Stomach (tissue), 9 donors: ENCODE measurements around the gene CDH12. TPM values are rescaled to one million over a fixed set of nuclear protein-coding genes. Genes with fewer than 3 reads are reported as not detected.
"Not testable (repeated sequence)": the region's sequence is repeated elsewhere in the genome, so short reads cannot be mapped to it uniquely, and the experiment has no call there.

ENCODE experiments used
- DNase-seq, 2 donors: peaks; one replicate each; pipeline versions ENCODE4 v3.0.0 to v3.0.0-alpha.2; 2013 to 2019
- H3K27ac ChIP-seq, 5 donors: fragments of 200-600 bp in 4 of 5; sonication (generic) in 4 of 5; one replicate each; pipeline ENCODE4 v1.5.1; 2013 to 2019; ENCODE audit warnings: mild to moderate bottlenecking in 1 of 5, moderate library complexity in 1 of 5
- H3K27me3 ChIP-seq, 3 donors: fragments of 200-600 bp; sonication (generic); one replicate each; pipeline ENCODE4 v1.5.1; 2017 to 2019; ENCODE audit warnings: mixed run types in 1 of 3
- H3K36me3 ChIP-seq, 4 donors: fragments of 200-600 bp; sonication (generic); 1 replicate in 3 of 4; 2 replicates in 1 of 4; pipeline ENCODE4 v1.5.1; 2016 to 2019
- H3K4me1 ChIP-seq, 4 donors: fragments of 200-600 bp; sonication (generic); one replicate each; pipeline ENCODE4 v1.5.1; 2016 to 2019
- H3K4me3 ChIP-seq, 4 donors: fragments of 200-600 bp; sonication (generic) in 3 of 4; one replicate each; pipeline ENCODE4 v1.5.1; 2016 to 2019; ENCODE audit warnings: mild to moderate bottlenecking in 1 of 4
- H3K9me3 ChIP-seq, 4 donors: fragments of 200-600 bp; sonication (generic); one replicate each; pipeline ENCODE4 v1.5.1; 2016 to 2019
- EP300 ChIP-seq: sonication (generic); formaldehyde crosslinking; IDR thresholded peaks from one replicate; pipeline ENCODE4 v1.6.1; 2017; ENCODE audit warnings: antibody characterized with exemption
- POLR2A ChIP-seq, 4 donors: fragments of 450-650 bp; IDR thresholded peaks; one replicate each; pipeline ENCODE4 v1.6.1; 2016; ENCODE audit warnings: antibody characterized with exemption in 4 of 4, control low read depth in 2 of 4, mild to moderate bottlenecking in 1 of 4, moderate library complexity in 1 of 4
- POLR2AphosphoS5 ChIP-seq, 3 donors: sonication (generic); formaldehyde crosslinking; IDR thresholded peaks; one replicate each; pipeline ENCODE4 v1.6.1; 2016; ENCODE audit warnings: antibody characterized with exemption in 3 of 3
- WGBS, 5 donors: extraction: QIAGEN DNeasy Blood & Tissue Kit in 3 of 5; methylation state at CpG; one replicate each; pipeline versions ENCODE4 v1.1.5 to v1.1.7; 2013 to 2018; 5-methylcytosine and 5-hydroxymethylcytosine counted together
- intact Hi-C: fragments of 100-400 bp; cut with DNase I; formaldehyde crosslinking; loops from one replicate; pipeline ENCODE4 v1.15.1; 2023; ENCODE audit warnings: low total_unique reads
- polyA plus RNA-seq, 3 donors: library from polyadenylated mRNA; stranded (reverse); fragments of 200-250 nt; gene quantifications; one replicate each; pipeline ENCODE4 v1.2.3, GENCODE V29; 2013
- total RNA-seq, 5 donors: library from RNA; depleted of rRNA; stranded (reverse); fragments of >200 nt; gene quantifications; one replicate each; pipeline versions ENCODE4 v1.1.0 to v1.2.3, GENCODE V29; 2014 to 2016
- TF ChIP-seq, protein P1 (sequence below), 7 experiments: fragments of 450-650 bp in 4 of 7; fragments of 200-600 bp in 3 of 7; sonication (generic) in 3 of 7; IDR thresholded peaks; one replicate each; pipeline ENCODE4 v1.5.1; 2016 to 2019; ENCODE audit warnings: antibody characterized with exemption in 7 of 7, control low read depth in 2 of 7, mild to moderate bottlenecking in 1 of 7
- donor health status: healthy with polysubstance abuse.
- donor health status: Bipolar disorder and iron deficiency.
- donor health status: healthy.

Gene CDH12
- total and polyA plus RNA-seq, 8 donors = 0.76 to 1.3 TPM; not detected in 6

DNA sequence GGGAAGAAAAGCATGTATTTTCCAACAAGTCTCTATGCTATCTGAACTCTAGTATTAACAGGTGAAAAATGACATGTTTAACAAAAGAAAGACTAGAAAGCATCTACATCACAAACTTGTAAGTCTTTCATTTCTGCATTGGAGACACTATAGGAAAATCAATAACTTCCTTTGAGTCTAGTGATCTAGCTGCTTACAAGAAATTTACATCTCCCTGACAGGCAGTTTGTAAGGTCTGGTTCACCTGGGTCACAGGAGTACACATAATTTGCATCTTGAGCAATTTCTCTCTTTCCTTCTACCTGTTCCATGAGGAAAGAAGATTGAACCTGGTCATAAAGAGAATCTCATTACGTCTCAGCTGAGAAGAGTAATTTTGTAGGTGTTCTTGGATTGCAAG lies 696.2 kb downstream of the CDH12 start:
- DNase-seq, intact Hi-C loops, H3K27me3 ChIP-seq, H3K27ac ChIP-seq, H3K4me3 ChIP-seq, H3K9me3 ChIP-seq, H3K4me1 ChIP-seq, H3K36me3 ChIP-seq: not testable (repeated sequence)
- WGBS, 5 donors = no CpG with 5 or more reads among the region's 1 CpG

GRCh38 chr5:22154779-22155178 lies 698.4 kb downstream of the CDH12 start:
- H3K9me3 ChIP-seq, H3K4me3 ChIP-seq, H3K27me3 ChIP-seq, intact Hi-C loops, H3K36me3 ChIP-seq, H3K4me1 ChIP-seq, H3K27ac ChIP-seq: not testable (repeated sequence)
- WGBS, 5 donors = 29 to 53% (median 43%) methylated on average over 2 of the region's 2 CpGs
- peak in 1 of 2 donors; percentile 16 for DNase-seq

- 25 to 45% (median 35%) methylated on average over 9 of the region's 9 CpGs for WGBS, 5 donors
Observed at GRCh38 chr5:22151801-22152200, 701.3 kb downstream of the CDH12 start.

GRCh38 chr5:22140418-22140817 lies 712.7 kb downstream of the CDH12 start:
- intact Hi-C loops, H3K4me1 ChIP-seq, H3K27ac ChIP-seq, H3K9me3 ChIP-seq, H3K36me3 ChIP-seq, H3K4me3 ChIP-seq, DNase-seq, H3K27me3 ChIP-seq: not testable (repeated sequence)
- 80 to 100% (median 93%) methylated on average over 1 of the region's 1 CpG for WGBS, 5 donors

More at GRCh38 chr5:22151801-22152200, 701.3 kb downstream of the CDH12 start:
- H3K9me3 ChIP-seq, H3K27ac ChIP-seq, H3K4me1 ChIP-seq, H3K4me3 ChIP-seq, intact Hi-C loops, H3K36me3 ChIP-seq, H3K27me3 ChIP-seq: not testable (repeated sequence)
- peak in 1 of 2 donors; percentile 3 for DNase-seq

GRCh38 chr5:22139662-22140300 lies 713.4 kb downstream of the CDH12 start:
- DNase-seq, H3K9me3 ChIP-seq, H3K27me3 ChIP-seq, H3K36me3 ChIP-seq, intact Hi-C loops, H3K4me1 ChIP-seq, H3K4me3 ChIP-seq, H3K27ac ChIP-seq: not testable (repeated sequence)
- WGBS, 5 donors = 39 to 62% (median 50%) methylated on average over 6 of the region's 6 CpGs

- H3K4me1 ChIP-seq = no peaks in the 10 kb centered on the region
- intact Hi-C loops = no loop called here
- 81 to 91% (median 90%) methylated on average over 3 of the region's 3 CpGs for WGBS, 5 donors
- no peak overlapping the region for H3K27ac ChIP-seq
- H3K36me3 ChIP-seq = no peaks in the 10 kb centered on the region
- no peak for DNase-seq
- TF ChIP-seq POLR2A (IDR thresholded peaks at IDR 0.05) (no peak), POLR2AphosphoS5 (IDR thresholded peaks at IDR 0.05) (no peak), EP300 (no peak)
- TF ChIP-seq, protein P1, sequence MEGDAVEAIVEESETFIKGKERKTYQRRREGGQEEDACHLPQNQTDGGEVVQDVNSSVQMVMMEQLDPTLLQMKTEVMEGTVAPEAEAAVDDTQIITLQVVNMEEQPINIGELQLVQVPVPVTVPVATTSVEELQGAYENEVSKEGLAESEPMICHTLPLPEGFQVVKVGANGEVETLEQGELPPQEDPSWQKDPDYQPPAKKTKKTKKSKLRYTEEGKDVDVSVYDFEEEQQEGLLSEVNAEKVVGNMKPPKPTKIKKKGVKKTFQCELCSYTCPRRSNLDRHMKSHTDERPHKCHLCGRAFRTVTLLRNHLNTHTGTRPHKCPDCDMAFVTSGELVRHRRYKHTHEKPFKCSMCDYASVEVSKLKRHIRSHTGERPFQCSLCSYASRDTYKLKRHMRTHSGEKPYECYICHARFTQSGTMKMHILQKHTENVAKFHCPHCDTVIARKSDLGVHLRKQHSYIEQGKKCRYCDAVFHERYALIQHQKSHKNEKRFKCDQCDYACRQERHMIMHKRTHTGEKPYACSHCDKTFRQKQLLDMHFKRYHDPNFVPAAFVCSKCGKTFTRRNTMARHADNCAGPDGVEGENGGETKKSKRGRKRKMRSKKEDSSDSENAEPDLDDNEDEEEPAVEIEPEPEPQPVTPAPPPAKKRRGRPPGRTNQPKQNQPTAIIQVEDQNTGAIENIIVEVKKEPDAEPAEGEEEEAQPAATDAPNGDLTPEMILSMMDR (IDR thresholded peaks at IDR 0.05) = no peak
- no peak overlapping the region for H3K4me3 ChIP-seq
- H3K27me3 ChIP-seq = no peaks in the 10 kb centered on the region
- no peaks in the 10 kb centered on the region for H3K9me3 ChIP-seq
Observed at GRCh38 chr5:22111320-22111719, 741.8 kb downstream of the CDH12 start.

GRCh38 chr5:22109315-22109714 lies 743.8 kb downstream of the CDH12 start:
- H3K9me3 ChIP-seq = no peaks in the 10 kb centered on the region
- TF ChIP-seq POLR2AphosphoS5 (IDR thresholded peaks at IDR 0.05) = no peak
- TF ChIP-seq EP300 = no peak
- TF ChIP-seq, protein P1 (IDR thresholded peaks at IDR 0.05) = no peak
- no peak for TF ChIP-seq POLR2A (IDR thresholded peaks at IDR 0.05)
- intact Hi-C loops = no loop called here
- no peak overlapping the region for H3K4me3 ChIP-seq
- H3K36me3 ChIP-seq = no peaks in the 10 kb centered on the region
- no peak for DNase-seq
- H3K27ac ChIP-seq = no peak overlapping the region
- H3K4me1 ChIP-seq = no peaks in the 10 kb centered on the region
- H3K27me3 ChIP-seq = no peaks in the 10 kb centered on the region
